Raji (cell line): ENCODE results near the gene TPRG1L.

Source experiments
- POLR2A ChIP-seq: IDR thresholded peaks from 2 replicates; pipeline ENCODE4 v1.6.1; 2011; ENCODE audit warnings: low read depth, low read length, control low read depth; ENCODE audit not compliant: insufficient read depth

TPRG1L gene

GRCh38 chr1:3590951-3591865, 33.6 kb upstream of the TPRG1L start:
- no peak for TF ChIP-seq POLR2A

- TF ChIP-seq POLR2A, result no peak
These were observed 31.5 kb upstream of the TPRG1L start for GRCh38 chr1:3593334-3593733.

- no peak for TF ChIP-seq POLR2A
These were observed 31.1 kb upstream of the TPRG1L start for GRCh38 chr1:3593745-3594144.

- TF ChIP-seq POLR2A, result no peak
These were observed 30.0 kb upstream of the TPRG1L start for GRCh38 chr1:3594706-3595377.

GRCh38 chr1:3595949-3596348, 28.9 kb upstream of the TPRG1L start:
- no peak for TF ChIP-seq POLR2A

- no peak for TF ChIP-seq POLR2A
These were observed 27.9 kb upstream of the TPRG1L start for GRCh38 chr1:3596663-3597598.

GRCh38 chr1:3597599-3597964, 27.2 kb upstream of the TPRG1L start:
- TF ChIP-seq POLR2A, result no peak

- TF ChIP-seq POLR2A, result no peak
These were observed 26.7 kb upstream of the TPRG1L start for GRCh38 chr1:3598051-3598491.

GRCh38 chr1:3598522-3599285, 26.1 kb upstream of the TPRG1L start:
- no peak for TF ChIP-seq POLR2A

- TF ChIP-seq POLR2A, result no peak
These were observed 25.5 kb upstream of the TPRG1L start for GRCh38 chr1:3599286-3599811.

GRCh38 chr1:3599816-3600215, 25.0 kb upstream of the TPRG1L start:
- no peak for TF ChIP-seq POLR2A

- no peak for TF ChIP-seq POLR2A
These were observed 24.5 kb upstream of the TPRG1L start for GRCh38 chr1:3600354-3600753.

GRCh38 chr1:3601743-3602142, 23.1 kb upstream of the TPRG1L start:
- TF ChIP-seq POLR2A, result no peak

GRCh38 chr1:3602375-3602774, 22.4 kb upstream of the TPRG1L start:
- TF ChIP-seq POLR2A, result no peak

- TF ChIP-seq POLR2A, result no peak
These were observed 21.7 kb upstream of the TPRG1L start for GRCh38 chr1:3603156-3603555.
